MM.1S (cell line): ENCODE measurements around the gene CEP290.

Experiments used
- DNase-seq: peaks from one replicate; pipeline ENCODE4 v3.0.0-alpha.2; 2015
- H2AFZ ChIP-seq: fragments of 300-600 bp; sonication (generic); 2 replicates; pipeline ENCODE4 v1.6.0; 2016; ENCODE audit warnings: antibody characterized with exemption, low read length
- H3F3A ChIP-seq: fragments of 300-600 bp; sonication (generic); 2 replicates; pipeline ENCODE4 v1.6.1; 2016; ENCODE audit warnings: mild to moderate bottlenecking, antibody characterized with exemption, low read length, moderate library complexity, mixed read lengths; ENCODE audit not compliant: insufficient read depth
- H3K27ac ChIP-seq: fragments of 300-600 bp; sonication (generic); 2 replicates; pipeline ENCODE4 v1.5.1; 2016; ENCODE audit warnings: mild to moderate bottlenecking, low read length
- H3K27me3 ChIP-seq: fragments of 300-600 bp; sonication (generic); replicated peaks from 2 replicates; pipeline ENCODE4 v1.6.0; 2016; ENCODE audit warnings: low read length; ENCODE audit not compliant: insufficient read depth
- H3K36me3 ChIP-seq: fragments of 300-600 bp; sonication (generic); replicated peaks from 2 replicates; pipeline ENCODE4 v1.6.1; 2016; ENCODE audit warnings: mild to moderate bottlenecking, low read length, mixed read lengths; ENCODE audit not compliant: insufficient read depth
- H3K4me1 ChIP-seq: fragments of 300-600 bp; sonication (generic); 2 replicates; pipeline ENCODE4 v1.6.1; 2016; ENCODE audit warnings: low read length, mixed read lengths
- H3K4me2 ChIP-seq: fragments of 300-600 bp; sonication (generic); 2 replicates; pipeline ENCODE4 v1.6.0; 2016; ENCODE audit warnings: low read depth, low read length
- H3K4me3 ChIP-seq: fragments of 300-600 bp; sonication (generic); 2 replicates; pipeline ENCODE4 v1.5.1; 2016; ENCODE audit warnings: low read length, mixed read lengths
- H3K79me2 ChIP-seq: fragments of 300-600 bp; sonication (generic); 2 replicates; pipeline ENCODE4 v1.6.1; 2016; ENCODE audit warnings: mixed run types, low read length, mixed read lengths
- H3K9ac ChIP-seq: fragments of 300-600 bp; sonication (generic); 2 replicates; pipeline ENCODE4 v1.6.1; 2016; ENCODE audit warnings: low read length, mixed read lengths
- H3K9me2 ChIP-seq: fragments of 300-600 bp; sonication (generic); replicated peaks from 2 replicates; pipeline ENCODE4 v1.6.1; 2016; ENCODE audit warnings: mild to moderate bottlenecking, low read length, mixed read lengths; ENCODE audit not compliant: insufficient read depth
- H3K9me3 ChIP-seq: fragments of 300-600 bp; sonication (generic); replicated peaks from 2 replicates; pipeline ENCODE4 v1.6.1; 2016; ENCODE audit warnings: mild to moderate bottlenecking, low read length, mixed read lengths; ENCODE audit not compliant: insufficient read depth
- H4K20me1 ChIP-seq: fragments of 300-600 bp; sonication (generic); 2 replicates; pipeline ENCODE4 v1.6.1; 2016; ENCODE audit warnings: mild to moderate bottlenecking, low read length, moderate library complexity, mixed read lengths; ENCODE audit not compliant: insufficient read depth
- CTCF ChIP-seq: fragments of 300-600 bp; sonication (generic); IDR thresholded peaks from 2 replicates; pipeline ENCODE4 v1.5.1; 2016; ENCODE audit warnings: antibody characterized with exemption, low read length, mixed read lengths
- EZH2 ChIP-seq: fragments of 300-600 bp; sonication (generic); optimal IDR thresholded peaks from 2 replicates; pipeline ENCODE3; 2017; ENCODE audit warnings: low read depth, mild to moderate bottlenecking, antibody characterized with exemption, low read length, mixed read lengths
- EZH2phosphoT487 ChIP-seq: fragments of 300-600 bp; sonication (generic); IDR thresholded peaks from 2 replicates; pipeline ENCODE4 v1.6.1; 2018; ENCODE audit warnings: antibody characterized with exemption, low read length

The CEP290 gene

GRCh38 chr12:88001327-88001726 is 140.6 kb downstream of the CEP290 start:
- no peaks in the 10 kb centered on the region for H3F3A ChIP-seq
- H3K9me2 ChIP-seq: no peaks in the 10 kb centered on the region
- no peaks in the 10 kb centered on the region for H3K79me2 ChIP-seq
- no peaks in the 10 kb centered on the region for H3K9me3 ChIP-seq
- H2AFZ ChIP-seq: no peak overlapping the region
- H3K4me3 ChIP-seq: no peak overlapping the region
- no peak for DNase-seq
- H3K27me3 ChIP-seq: no peaks in the 10 kb centered on the region
- TF ChIP-seq EZH2 (no peak), CTCF (no peak), EZH2phosphoT487 (no peak)
- H3K27ac ChIP-seq: no peak overlapping the region
- no peaks in the 10 kb centered on the region for H3K4me1 ChIP-seq
- H4K20me1 ChIP-seq: no peaks in the 10 kb centered on the region
- no peak overlapping the region for H3K9ac ChIP-seq
- no peak overlapping the region for H3K4me2 ChIP-seq
- no peaks in the 10 kb centered on the region for H3K36me3 ChIP-seq
